Progenitor cell of endocrine pancreas (in vitro differentiated cells): Measurements from ENCODE around the gene IMMT. TPM values are rescaled to one million over a fixed set of nuclear protein-coding genes. Genes with fewer than 3 reads are reported as not detected.

ENCODE experiments used
- DNase-seq: peaks from one replicate; pipeline ENCODE4 v3.0.0; 2021; ENCODE audit warnings: low spot score; ENCODE audit not compliant: unreplicated experiment
- H3K27ac Mint-ChIP-seq: 2 replicates; pipeline ENCODE4 v1.8.0; 2021; ENCODE audit warnings: mild to moderate bottlenecking, moderate library complexity, mixed read lengths
- H3K27me3 Mint-ChIP-seq: 2 replicates; pipeline ENCODE4 v1.8.0; 2021; ENCODE audit warnings: mixed read lengths
- H3K36me3 Mint-ChIP-seq: 2 replicates; pipeline ENCODE4 v1.8.0; 2022; ENCODE audit warnings: mixed read lengths; ENCODE audit not compliant: insufficient read depth
- H3K4me1 Mint-ChIP-seq: 2 replicates; pipeline ENCODE4 v1.8.0; 2021; ENCODE audit warnings: low read depth, mixed read lengths
- H3K4me3 Mint-ChIP-seq: 2 replicates; pipeline ENCODE4 v1.8.0; 2021; ENCODE audit warnings: low read depth, mild to moderate bottlenecking, moderate library complexity, mixed read lengths
- H3K9me3 Mint-ChIP-seq: 2 replicates; pipeline ENCODE4 v1.8.0; 2021; ENCODE audit warnings: low read depth, mixed read lengths
- CTCF ChIP-seq: fragments of 200-600 bp; sonication (generic); IDR thresholded peaks from one replicate; pipeline ENCODE4 v1.5.0; 2021; ENCODE audit warnings: antibody characterized with exemption, mild to moderate bottlenecking; ENCODE audit not compliant: unreplicated experiment
- total RNA-seq: library from RNA; stranded (reverse); gene quantifications from 2 replicates; pipeline ENCODE4 v1.2.1, GENCODE V29; 2021

IMMT gene
- total RNA-seq, 1 donor from 2014 or later: 94.1 TPM

GRCh38 chr2:86186431-86186830 is 8.8 kb downstream of the IMMT start:
- H3K9me3 Mint-ChIP-seq: no peaks in the 10 kb centered on the region
- H3K4me3 Mint-ChIP-seq: no peak overlapping the region
- no peak for TF ChIP-seq CTCF
- peaks cover 4% of the 10 kb centered on the region for H3K36me3 Mint-ChIP-seq
- DNase-seq: no peak
- H3K27ac Mint-ChIP-seq: no peak overlapping the region
- H3K4me1 Mint-ChIP-seq: peaks cover 4% of the 10 kb centered on the region
- no peaks in the 10 kb centered on the region for H3K27me3 Mint-ChIP-seq

- Mint-ChIP-seq H3K36me3 (peaks cover 4% of the 10 kb centered on the region), H3K9me3 (no peaks in the 10 kb centered on the region), H3K4me3 (no peak overlapping the region), H3K27me3 (no peaks in the 10 kb centered on the region), H3K27ac (peak overlapping the region; percentile 63), H3K4me1 (peaks cover 4% of the 10 kb centered on the region)
- no peak for TF ChIP-seq CTCF
- DNase-seq: no peak
Measured at GRCh38 chr2:86185517-86186212, 9.6 kb downstream of the IMMT start.

- Mint-ChIP-seq H3K9me3 (no peaks in the 10 kb centered on the region), H3K27me3 (no peaks in the 10 kb centered on the region), H3K36me3 (peaks cover 21% of the 10 kb centered on the region), H3K27ac (no peak overlapping the region), H3K4me1 (peaks cover 19% of the 10 kb centered on the region), H3K4me3 (no peak overlapping the region)
- TF ChIP-seq CTCF: no peak
- no peak for DNase-seq
Measured at GRCh38 chr2:86176597-86176996, 18.7 kb downstream of the IMMT start.

- TF ChIP-seq CTCF: no peak
- Mint-ChIP-seq H3K4me3 (no peak overlapping the region), H3K4me1 (peaks cover 19% of the 10 kb centered on the region), H3K9me3 (no peaks in the 10 kb centered on the region), H3K27ac (peak overlapping the region; percentile 70), H3K27me3 (no peaks in the 10 kb centered on the region), H3K36me3 (peaks cover 21% of the 10 kb centered on the region)
- DNase-seq: no peak
Measured at GRCh38 chr2:86175828-86176227, 19.4 kb downstream of the IMMT start.

GRCh38 chr2:86174445-86174844 is 20.8 kb downstream of the IMMT start:
- DNase-seq: no peak
- no peak overlapping the region for H3K4me3 Mint-ChIP-seq
- H3K36me3 Mint-ChIP-seq: peaks cover 18% of the 10 kb centered on the region
- H3K4me1 Mint-ChIP-seq: peaks cover 19% of the 10 kb centered on the region
- no peaks in the 10 kb centered on the region for H3K27me3 Mint-ChIP-seq
- TF ChIP-seq CTCF: no peak
- no peaks in the 10 kb centered on the region for H3K9me3 Mint-ChIP-seq
- H3K27ac Mint-ChIP-seq: no peak overlapping the region
